Brain microvascular endothelial cell (primary cell): ENCODE data around the gene ST14.

Experiments
- DNase-seq: peaks from one replicate; pipeline ENCODE4 v3.0.0-alpha.2; 2020
- H3K27ac ChIP-seq: fragments of 250-450 bp; sonication (Bioruptor Pico); 2 replicates; pipeline ENCODE4 v1.5.1; 2020; ENCODE audit warnings: mild to moderate bottlenecking, moderate library complexity
- H3K27me3 ChIP-seq: fragments of 250-450 bp; sonication (Bioruptor Pico); replicated peaks from 2 replicates; pipeline ENCODE4 v1.5.1; 2020; ENCODE audit warnings: mild to moderate bottlenecking
- H3K36me3 ChIP-seq: fragments of 250-450 bp; sonication (Bioruptor Pico); replicated peaks from 2 replicates; pipeline ENCODE4 v1.5.1; 2020; ENCODE audit warnings: mild to moderate bottlenecking
- H3K4me3 ChIP-seq: 2 replicates; pipeline ENCODE4 v1.5.1; 2011; ENCODE audit warnings: low read depth, mild to moderate bottlenecking, control low read depth, low read length, moderate library complexity
- CTCF ChIP-seq: IDR thresholded peaks from 2 replicates; pipeline ENCODE4 v1.5.1; 2011; ENCODE audit warnings: low read depth, mild to moderate bottlenecking, moderate library complexity, low read length, control low read depth, inconsistent platforms; ENCODE audit errors: missing control alignments
- in situ Hi-C: cut with HindIII; loops from 2 replicates; pipeline ENCODE4 v1.10.0; 2017; ENCODE audit warnings: low sequenced_read_pairs, low pct_ligation_motif_present

The ST14 gene

GRCh38 chr11:130174642-130175041 is 15.1 kb downstream of the ST14 start:
- TF ChIP-seq CTCF, result no peak
- DNase-seq, result no peak
- Histone ChIP-seq H3K36me3 (no peaks in the 10 kb centered on the region), H3K27ac (no peak overlapping the region), H3K4me3 (no peak overlapping the region), H3K27me3 (no peaks in the 10 kb centered on the region)
- in situ Hi-C loops, result no loop called here

- TF ChIP-seq CTCF, result no peak
- no peak for DNase-seq
- Histone ChIP-seq H3K27me3 (no peaks in the 10 kb centered on the region), H3K4me3 (no peak overlapping the region), H3K36me3 (no peaks in the 10 kb centered on the region), H3K27ac (no peak overlapping the region)
- in situ Hi-C loops, result no loop called here
Measured at GRCh38 chr11:130175898-130176297, 16.3 kb downstream of the ST14 start.

GRCh38 chr11:130177782-130178181 is 18.2 kb downstream of the ST14 start:
- H3K27ac ChIP-seq, result no peak overlapping the region
- in situ Hi-C loops, result no loop called here
- no peak overlapping the region for H3K4me3 ChIP-seq

GRCh38 chr11:130178441-130179339 is 19.1 kb downstream of the ST14 start:
- H3K4me3 ChIP-seq, result no peak overlapping the region
- no peak for TF ChIP-seq CTCF
- no peaks in the 10 kb centered on the region for H3K36me3 ChIP-seq
- in situ Hi-C loops, result no loop called here
- no peak for DNase-seq
- H3K27me3 ChIP-seq, result no peaks in the 10 kb centered on the region
- no peak overlapping the region for H3K27ac ChIP-seq

More at GRCh38 chr11:130177782-130178181, 18.2 kb downstream of the ST14 start:
- no peaks in the 10 kb centered on the region for H3K36me3 ChIP-seq
- no peaks in the 10 kb centered on the region for H3K27me3 ChIP-seq
- no peak for TF ChIP-seq CTCF
- no peak for DNase-seq

GRCh38 chr11:130179396-130180306 is 20.1 kb downstream of the ST14 start:
- Histone ChIP-seq H3K27ac (no peak overlapping the region), H3K4me3 (no peak overlapping the region), H3K27me3 (no peaks in the 10 kb centered on the region), H3K36me3 (no peaks in the 10 kb centered on the region)
- in situ Hi-C loops, result no loop called here
- TF ChIP-seq CTCF, result no peak
- no peak for DNase-seq
